Activated T-cell treated with anti-CD3 and anti-CD28 coated beads, Interleukin-2, amount 50 U/mL, for 48 hours (primary cell): ENCODE results near the gene ADAMTS8.

Experiments used
- DNase-seq, 2 experiments: peaks; one replicate each; pipeline ENCODE4 v3.0.0-alpha.2; 2020

Gene ADAMTS8

DNA sequence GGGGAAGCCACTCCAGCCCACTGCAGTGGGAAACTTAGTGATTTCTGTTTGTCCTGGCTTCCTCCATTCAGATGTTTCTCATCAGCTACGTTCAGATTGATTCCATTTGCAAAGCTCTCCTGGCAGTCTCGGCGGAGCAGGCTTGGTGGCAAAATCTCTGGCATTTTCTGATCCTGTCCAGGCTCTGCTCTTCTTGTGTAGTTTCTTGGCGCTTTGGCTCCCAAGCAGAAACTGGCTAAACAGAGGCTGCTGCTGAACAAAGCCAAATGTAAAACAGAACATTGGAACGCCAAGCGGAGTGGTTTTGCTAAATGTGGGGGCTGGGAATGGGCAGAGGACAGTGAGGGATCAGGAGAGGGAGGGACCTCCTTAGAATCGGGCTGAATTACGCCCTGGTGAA lies 36.7 kb downstream of the ADAMTS8 start:
- no peak for DNase-seq

DNA sequence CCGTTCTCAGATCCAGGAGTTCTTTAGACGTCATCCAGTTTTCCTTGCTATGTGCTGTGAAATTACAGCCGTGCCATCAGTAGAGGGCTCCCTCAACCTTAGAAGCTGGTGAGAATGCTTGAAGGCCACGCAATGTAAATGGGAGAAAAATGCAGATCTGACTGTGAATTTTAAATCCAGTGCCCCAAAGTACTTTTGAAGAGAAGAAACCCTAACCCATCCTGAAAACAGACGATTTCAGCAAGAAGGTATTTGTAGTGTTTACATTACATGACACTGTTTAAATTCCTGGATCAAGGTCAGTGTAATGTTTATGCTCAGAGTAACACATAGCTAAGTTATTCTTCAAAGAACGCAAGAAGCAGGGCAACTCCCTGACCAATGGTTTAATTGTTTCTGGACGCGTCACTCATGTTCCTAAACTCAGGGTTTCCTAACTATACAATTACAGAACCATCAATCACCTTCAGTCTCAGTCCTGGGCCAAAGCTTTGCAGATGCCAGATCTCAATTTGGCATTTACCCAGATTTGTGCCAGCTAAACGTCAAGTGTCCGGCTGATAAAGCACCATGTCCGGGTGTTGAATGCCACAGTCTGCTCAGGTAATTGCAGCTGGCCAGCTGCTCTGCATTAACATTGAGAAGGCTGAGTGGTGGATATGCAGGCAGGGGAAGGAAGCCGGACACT lies 38.2 kb downstream of the ADAMTS8 start:
- DNase-seq, result no peak

DNA sequence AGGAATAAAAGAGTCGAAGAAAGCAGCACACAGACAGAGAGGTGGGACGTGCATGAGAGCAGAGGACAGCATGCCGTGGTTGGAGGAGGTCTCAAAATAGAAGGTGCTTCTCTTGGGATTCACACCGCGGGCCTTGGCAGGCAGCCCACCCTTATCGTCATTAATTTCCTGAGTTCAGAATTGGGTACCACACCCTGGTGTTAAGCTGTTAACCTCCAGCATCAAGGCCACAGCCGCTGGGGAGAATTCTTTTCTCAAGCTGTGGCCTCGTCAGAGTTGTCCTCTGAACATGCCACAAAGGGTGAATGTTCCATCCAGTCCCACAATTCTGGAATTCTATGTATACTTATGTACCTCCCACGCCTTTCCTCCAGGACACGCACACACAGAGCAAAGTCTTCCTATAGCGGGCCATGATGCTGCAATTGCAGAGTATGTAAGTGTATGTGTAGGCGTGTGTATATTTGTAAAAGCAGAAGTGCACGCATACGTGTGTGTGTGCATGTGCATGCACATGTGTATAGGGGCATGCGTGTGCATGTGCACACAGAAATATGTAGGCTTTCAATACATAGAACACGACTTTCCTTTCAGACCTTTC lies 39.0 kb downstream of the ADAMTS8 start:
- no peak for DNase-seq

DNA sequence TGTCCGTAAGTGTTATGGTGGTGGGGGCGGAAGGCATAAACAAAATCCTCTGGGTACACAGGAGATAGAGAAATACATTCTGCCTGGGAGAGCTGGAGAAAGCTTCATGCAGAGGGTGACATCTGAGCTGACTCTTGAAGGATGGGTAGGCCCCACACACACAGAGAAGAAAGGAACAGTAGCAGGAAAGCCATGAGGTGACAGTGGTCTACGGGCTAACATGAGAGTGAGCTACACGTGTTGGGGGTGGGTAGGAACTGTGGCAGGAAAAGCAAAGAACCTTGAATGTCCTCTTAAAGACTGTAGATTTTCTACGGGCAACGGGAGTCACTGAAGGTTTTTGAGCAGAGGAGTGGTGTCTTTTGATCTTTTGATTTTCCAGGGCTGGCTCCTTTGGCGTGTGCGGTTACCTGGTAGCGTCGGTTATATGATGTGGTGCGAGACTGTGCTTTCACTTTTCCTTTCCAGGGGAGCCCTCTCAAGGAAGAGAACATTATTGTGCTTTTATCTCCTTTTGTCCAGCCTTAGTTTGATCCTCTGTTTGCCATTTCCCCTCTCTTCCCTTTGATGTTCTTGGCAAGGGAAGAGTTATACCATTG lies 39.7 kb downstream of the ADAMTS8 start:
- DNase-seq, result peak in 1 of 2 experiments; percentile 17

DNA sequence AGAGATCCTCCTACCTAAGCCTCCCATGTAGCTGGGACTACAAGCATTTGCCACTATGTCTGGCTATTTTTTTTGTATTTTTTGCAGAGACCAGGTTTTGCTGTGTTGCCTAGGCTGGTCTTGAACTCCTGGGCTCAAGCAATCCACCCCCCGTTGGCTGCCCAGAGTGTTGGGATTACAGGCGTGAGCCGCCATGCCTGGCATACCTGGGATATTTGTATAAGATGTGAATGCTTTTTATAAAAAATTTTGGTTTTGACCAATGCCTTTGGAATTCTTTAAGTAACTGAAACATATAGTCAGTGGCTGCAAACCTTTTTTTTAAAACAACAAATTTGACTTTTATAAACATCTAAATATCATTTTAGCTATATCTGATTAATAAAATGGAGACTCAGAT lies 42.4 kb downstream of the ADAMTS8 start:
- DNase-seq, result no peak

DNA sequence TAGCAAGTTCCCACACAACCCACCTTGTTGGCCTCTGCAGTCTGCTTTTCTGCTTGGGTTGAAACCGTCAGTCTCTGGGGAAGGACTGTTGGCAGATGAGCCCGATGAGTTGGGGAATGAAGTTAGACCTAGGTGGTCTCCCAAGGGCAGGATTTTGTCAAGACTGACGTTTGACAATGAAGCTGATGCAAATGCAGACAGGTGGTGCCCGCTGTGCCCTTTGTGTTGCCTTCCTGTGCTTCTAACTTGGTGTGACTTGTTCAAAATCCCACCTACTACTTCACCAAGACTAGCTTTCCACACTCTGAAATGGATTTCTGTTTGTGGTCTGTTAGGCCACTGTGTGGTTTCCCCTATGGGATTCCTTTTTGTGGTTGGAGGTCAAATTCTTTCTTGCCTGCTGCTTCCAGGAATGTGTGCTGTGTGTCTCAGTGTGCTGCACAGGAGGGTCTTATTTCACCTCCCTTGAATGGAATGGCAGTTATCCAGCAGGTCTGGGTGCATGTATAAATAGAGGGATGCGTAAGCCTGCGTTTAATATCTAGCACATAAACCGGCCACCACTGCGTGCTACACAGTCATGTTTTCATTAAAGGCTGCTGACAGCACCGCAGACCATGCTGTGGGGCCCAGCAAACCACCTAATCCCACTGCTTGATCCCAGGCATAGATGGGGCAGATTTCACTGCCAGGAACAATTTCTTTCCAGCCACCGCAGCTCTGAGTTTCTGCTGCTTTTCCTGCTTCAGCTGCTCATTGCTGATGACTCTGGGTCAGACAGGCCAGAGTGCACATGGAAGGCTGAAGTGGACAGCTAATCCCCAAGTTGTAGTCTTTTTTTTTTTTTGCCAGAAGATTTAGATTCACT lies 44.8 kb downstream of the ADAMTS8 start:
- no peak for DNase-seq

DNA sequence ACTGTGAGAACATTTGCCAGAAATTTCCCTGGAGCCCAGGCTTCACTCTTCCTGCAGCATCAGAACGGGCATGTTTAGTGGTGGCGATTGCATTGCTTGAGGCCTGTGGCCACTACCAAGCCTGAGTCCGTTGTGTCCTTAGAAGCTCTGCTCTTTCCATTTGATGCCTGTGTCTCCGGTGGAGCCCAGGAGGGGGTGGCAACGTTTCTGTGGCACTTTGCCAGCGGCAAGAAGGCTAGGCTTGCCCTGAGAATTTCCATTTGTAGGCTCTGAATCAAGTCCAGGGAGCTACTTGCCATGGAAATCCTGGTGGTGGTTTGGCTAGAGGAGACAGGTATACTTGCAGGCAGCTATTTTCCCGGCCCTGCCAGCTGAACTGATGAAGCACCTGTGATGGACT lies 47.1 kb downstream of the ADAMTS8 start:
- DNase-seq, result no peak

DNA sequence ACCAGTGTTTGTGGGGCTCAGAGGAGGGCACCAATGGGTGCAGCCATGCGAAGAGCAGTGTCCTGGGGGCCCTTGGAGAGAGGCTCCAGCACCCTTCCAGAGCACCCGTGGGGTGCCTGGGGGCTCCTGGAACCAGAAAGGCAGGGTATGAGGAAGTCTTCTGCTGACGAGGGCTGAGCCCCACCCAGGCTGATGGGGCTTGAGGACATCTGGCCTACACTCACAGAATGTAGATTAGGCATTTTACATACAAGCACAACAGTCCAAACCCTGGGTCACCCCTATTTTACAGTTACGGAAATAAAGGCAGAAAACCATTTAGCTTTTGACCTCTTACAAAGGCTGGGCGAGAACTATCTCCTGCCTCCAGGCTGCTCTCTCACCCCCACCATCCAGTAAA lies 47.6 kb downstream of the ADAMTS8 start:
- DNase-seq, result no peak

DNA sequence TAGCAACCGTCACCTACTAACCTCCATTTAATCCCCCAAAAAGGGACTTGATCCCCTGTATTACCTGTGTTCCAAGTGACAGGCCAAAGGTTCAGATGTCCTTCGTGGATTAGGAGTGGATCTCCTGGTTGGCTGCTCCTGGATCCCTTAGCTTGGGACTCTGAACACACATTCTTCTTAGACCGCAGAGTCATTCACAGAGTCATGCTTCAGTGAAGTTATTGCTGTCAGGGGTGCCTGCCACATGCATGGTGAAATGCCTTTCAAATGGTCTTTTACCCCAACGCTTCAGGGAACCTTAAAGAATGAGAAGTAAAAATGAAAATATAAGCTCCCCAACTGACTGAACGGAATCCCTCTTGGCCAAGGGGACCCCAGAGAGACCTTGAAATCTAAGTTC lies 49.1 kb downstream of the ADAMTS8 start:
- no peak for DNase-seq

DNA sequence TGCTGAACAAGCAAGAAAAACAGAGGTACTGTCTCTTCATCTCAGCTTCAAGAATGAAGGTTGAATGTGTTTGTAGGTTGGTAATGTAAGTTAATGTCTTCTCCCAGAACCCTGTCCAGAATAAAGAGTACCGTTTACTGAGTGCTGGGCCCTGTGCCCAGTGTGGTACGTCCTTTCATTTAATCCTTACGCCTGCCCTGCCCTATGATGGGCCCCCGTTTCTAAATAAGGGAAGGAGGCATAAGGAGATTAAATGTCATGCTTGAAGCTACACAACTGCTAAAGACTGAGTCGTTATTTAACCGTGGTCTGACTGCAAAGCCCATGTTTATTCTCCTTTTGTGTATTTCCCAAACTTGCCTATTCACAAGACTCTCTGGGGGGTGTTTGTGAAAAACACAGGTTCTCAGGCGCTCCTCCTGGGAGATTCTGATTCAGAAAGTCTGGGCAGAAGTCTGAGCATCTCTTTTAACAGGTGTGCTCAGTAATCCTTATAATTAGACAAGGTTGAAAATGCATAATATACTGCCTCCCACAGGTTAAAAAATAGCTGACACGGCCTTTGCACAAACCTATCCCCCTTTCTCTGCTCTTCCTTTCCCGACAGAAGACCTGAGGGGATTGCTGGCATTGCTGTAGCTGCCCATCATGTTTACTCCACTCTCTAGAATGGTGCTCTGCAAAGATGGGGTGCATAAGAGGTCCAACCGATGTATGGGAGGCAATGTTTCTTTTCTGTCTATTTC lies 57.4 kb downstream of the ADAMTS8 start:
- DNase-seq, result no peak

DNA sequence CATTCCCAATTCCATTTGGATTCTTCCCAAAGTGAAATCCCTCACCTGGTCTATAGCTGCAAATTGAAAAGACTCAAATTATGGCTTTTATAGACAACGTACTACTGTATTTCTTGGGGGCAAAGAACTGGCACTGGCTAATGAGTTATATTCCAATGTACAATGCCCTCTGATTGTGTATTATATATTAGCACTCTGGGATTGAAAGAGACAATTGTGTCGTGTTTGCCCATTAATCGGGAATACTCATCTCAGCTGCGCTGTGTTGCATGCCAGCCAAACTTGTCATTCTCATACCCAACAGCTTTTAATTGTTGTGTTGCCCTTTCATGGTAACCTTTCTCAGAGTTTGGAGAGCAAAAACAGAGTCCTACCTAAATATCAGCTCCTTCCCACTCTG lies 58.7 kb downstream of the ADAMTS8 start:
- no peak for DNase-seq

DNA sequence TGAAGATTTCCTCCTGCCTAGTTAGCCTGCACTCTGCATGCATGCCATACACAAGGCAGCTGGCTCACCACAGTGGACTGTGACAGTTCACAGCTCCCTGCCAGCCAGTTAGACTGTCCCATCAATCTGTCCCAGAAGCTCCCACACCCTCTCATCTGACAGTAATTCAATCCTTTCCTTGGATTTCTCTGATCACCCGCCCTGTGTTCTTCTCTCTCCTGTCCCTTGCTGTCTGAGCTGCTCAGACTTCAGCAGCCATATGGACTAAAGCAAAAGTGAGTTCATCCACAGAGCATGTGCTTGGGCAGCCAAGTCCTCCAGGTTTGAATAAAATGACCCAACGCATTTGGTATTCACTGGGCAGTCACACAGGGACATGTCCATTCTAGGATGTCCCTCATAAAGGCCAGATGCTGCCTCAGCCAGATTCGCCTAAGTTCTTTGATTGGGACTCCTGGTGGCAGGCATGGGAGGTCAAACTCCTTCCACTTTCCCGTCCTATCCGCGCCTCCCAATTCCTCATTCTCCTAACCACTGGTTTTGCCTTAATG lies 59.2 kb downstream of the ADAMTS8 start:
- no peak for DNase-seq

DNA sequence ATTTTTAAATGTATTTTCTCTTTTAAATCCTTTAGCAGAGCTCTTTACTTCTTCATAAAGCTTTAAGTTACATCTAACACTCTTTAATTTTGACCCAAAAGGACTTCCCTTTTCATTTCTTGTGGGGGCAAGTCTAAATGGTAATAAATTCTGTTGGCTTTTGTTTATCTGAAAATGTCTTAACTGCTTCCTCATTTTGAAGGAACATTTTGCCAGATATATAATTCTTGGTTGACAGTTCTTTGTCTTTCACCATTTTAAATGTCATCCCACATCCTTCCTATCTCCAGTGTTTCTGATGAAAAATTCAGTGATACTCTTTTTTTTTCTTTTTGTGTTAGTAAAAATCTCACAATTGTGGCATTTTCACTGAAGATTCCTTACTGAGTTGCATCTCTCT lies 69.0 kb downstream of the ADAMTS8 start:
- no peak for DNase-seq

DNA sequence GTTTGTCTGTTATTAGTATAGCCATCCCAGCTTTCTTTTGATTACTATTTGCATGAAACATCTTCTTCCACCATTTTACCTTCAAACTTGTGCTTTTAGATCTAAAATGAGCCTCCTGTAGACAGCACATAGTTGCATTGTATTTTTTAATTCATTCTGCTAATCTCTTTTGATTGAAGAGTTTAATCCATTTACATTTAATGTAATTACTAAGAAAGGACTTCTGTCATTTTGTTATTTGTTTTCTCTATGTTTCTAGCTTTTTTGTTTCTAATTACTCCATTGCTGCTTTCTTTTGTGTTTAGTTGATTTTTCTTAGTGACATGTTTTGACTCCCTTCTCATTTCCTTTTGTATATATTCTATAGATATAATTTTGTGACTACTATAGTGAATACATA lies 70.0 kb downstream of the ADAMTS8 start:
- no peak for DNase-seq
